NCI-H1694 treated with DMSO at 0.1 percent for 48 hours (cell line): ENCODE measurements around the gene MS4A5.

Experiments
- DNase-seq: peaks from one replicate; lab custom pipeline; 2025; lab: John Stamatoyannopoulos, UW

The MS4A5 gene

GRCh38 chr11:60482361-60482760, 53.0 kb downstream of the MS4A5 start:
- DNase-seq: no peak

- DNase-seq: peak; percentile 5
These were observed 56.6 kb downstream of the MS4A5 start for GRCh38 chr11:60485987-60486386.

- DNase-seq: no peak
These were observed 63.2 kb downstream of the MS4A5 start, which contains the start of gene MS4A12 for GRCh38 chr11:60492488-60493009. Gene MS4A12, plus strand, starts transcription at chr11:60492778. Its CDS starts 4,541 bp downstream, at chr11:60497319.

- DNase-seq: no peak
These were observed 64.1 kb downstream of the MS4A5 start for GRCh38 chr11:60493454-60493853.
